Neural progenitor cell (in vitro differentiated cells): ENCODE results near the gene OR5H2. TPM values are rescaled to one million over a fixed set of nuclear protein-coding genes. Genes with fewer than 3 reads are reported as not detected.

Experiments used
- DNase-seq: peaks from one replicate; pipeline ENCODE4 v3.0.0-alpha.2; 2016; ENCODE audit warnings: low spot score
- H2AFZ ChIP-seq: fragments of 200-600 bp; sonication (generic); replicated peaks from 2 replicates; pipeline ENCODE4 v1.6.1; 2016; ENCODE audit warnings: antibody characterized with exemption
- H3F3A ChIP-seq: fragments of 200-600 bp; sonication (generic); 2 replicates; pipeline ENCODE4 v1.6.1; 2016; ENCODE audit warnings: antibody characterized with exemption, low read depth
- H3K27ac ChIP-seq: fragments of 200-600 bp; sonication (generic); 2 replicates; pipeline ENCODE4 v1.5.1; 2016; ENCODE audit warnings: mild to moderate bottlenecking
- H3K27me3 ChIP-seq: fragments of 200-600 bp; sonication (generic); 2 replicates; pipeline ENCODE4 v1.6.1; 2016; ENCODE audit warnings: mild to moderate bottlenecking, moderate library complexity
- H3K36me3 ChIP-seq: fragments of 200-600 bp; sonication (generic); 2 replicates; pipeline ENCODE4 v1.5.1; 2016
- H3K4me1 ChIP-seq: fragments of 200-600 bp; sonication (generic); 2 replicates; pipeline ENCODE4 v1.6.1; 2016; ENCODE audit warnings: mixed run types
- H3K4me2 ChIP-seq: fragments of 200-600 bp; sonication (generic); 2 replicates; pipeline ENCODE4 v1.6.1; 2016
- H3K4me3 ChIP-seq: fragments of 200-600 bp; sonication (generic); 2 replicates; pipeline ENCODE4 v1.5.1; 2016
- H3K79me2 ChIP-seq: fragments of 200-600 bp; sonication (generic); 2 replicates; pipeline ENCODE4 v1.6.1; 2016; ENCODE audit warnings: low read depth
- H3K9ac ChIP-seq: fragments of 200-600 bp; sonication (generic); 2 replicates; pipeline ENCODE4 v1.6.1; 2016
- H3K9me3 ChIP-seq: fragments of 200-600 bp; sonication (generic); 2 replicates; pipeline ENCODE4 v1.5.1; 2016; ENCODE audit warnings: low read depth
- H4K20me1 ChIP-seq: fragments of 200-600 bp; sonication (generic); 2 replicates; pipeline ENCODE4 v1.6.1; 2016; ENCODE audit warnings: low read depth
- H3K27ac Mint-ChIP-seq: 3 replicates; pipeline ENCODE4 v1.8.0; 2021; ENCODE audit warnings: mixed read lengths
- H3K27me3 Mint-ChIP-seq: 2 replicates; pipeline ENCODE4 v1.8.0; 2022; ENCODE audit warnings: low read depth, mild to moderate bottlenecking, inconsistent platforms, moderate library complexity, mixed read lengths; ENCODE audit not compliant: insufficient read depth
- H3K36me3 Mint-ChIP-seq: 3 replicates; pipeline ENCODE4 v1.8.0; 2021; ENCODE audit warnings: mixed read lengths
- H3K4me1 Mint-ChIP-seq: 3 replicates; pipeline ENCODE4 v1.8.0; 2021; ENCODE audit warnings: mixed read lengths
- H3K4me3 Mint-ChIP-seq: 3 replicates; pipeline ENCODE4 v1.8.0; 2021; ENCODE audit warnings: mild to moderate bottlenecking, moderate library complexity, mixed read lengths
- H3K9me3 Mint-ChIP-seq: 3 replicates; pipeline ENCODE4 v1.8.0; 2020; ENCODE audit warnings: mixed read lengths
- EZH2 ChIP-seq: fragments of 200-600 bp; sonication (generic); IDR thresholded peaks from 2 replicates; pipeline ENCODE4 v1.6.1; 2017; ENCODE audit warnings: antibody characterized with exemption, mild to moderate bottlenecking, moderate library complexity
- EZH2phosphoT487 ChIP-seq: fragments of 200-600 bp; sonication (generic); IDR thresholded peaks from 2 replicates; pipeline ENCODE4 v1.6.1; 2017; ENCODE audit warnings: antibody characterized with exemption
- total RNA-seq: library from RNA; depleted of rRNA; stranded (reverse); fragments of >200 nt; gene quantifications from 2 replicates; pipeline ENCODE4 v1.2.3, GENCODE V29; 2015; ENCODE audit warnings: low replicate concordance
- TF ChIP-seq, protein P1 (sequence below): fragments of 200-600 bp; sonication (generic); IDR thresholded peaks from 2 replicates; pipeline ENCODE4 v1.5.1; 2017; ENCODE audit warnings: antibody characterized with exemption, mild to moderate bottlenecking

Gene OR5H2
- total RNA-seq: not detected in 2 replicates

- DNase-seq: no peak
- H3K4me1 Mint-ChIP-seq: no peaks in the 10 kb centered on the region
- no peaks in the 10 kb centered on the region for H3K36me3 Mint-ChIP-seq
- peaks cover under 1% of the 10 kb centered on the region for H3K9me3 Mint-ChIP-seq
- no peak within 1 kb of the TSS for H3K27ac Mint-ChIP-seq
- H3K9ac ChIP-seq: no peak within 1 kb of the TSS
- no peaks in the 10 kb centered on the region for H4K20me1 ChIP-seq
- no peak for TF ChIP-seq EZH2
- TF ChIP-seq EZH2phosphoT487: no peak
- TF ChIP-seq, protein P1, sequence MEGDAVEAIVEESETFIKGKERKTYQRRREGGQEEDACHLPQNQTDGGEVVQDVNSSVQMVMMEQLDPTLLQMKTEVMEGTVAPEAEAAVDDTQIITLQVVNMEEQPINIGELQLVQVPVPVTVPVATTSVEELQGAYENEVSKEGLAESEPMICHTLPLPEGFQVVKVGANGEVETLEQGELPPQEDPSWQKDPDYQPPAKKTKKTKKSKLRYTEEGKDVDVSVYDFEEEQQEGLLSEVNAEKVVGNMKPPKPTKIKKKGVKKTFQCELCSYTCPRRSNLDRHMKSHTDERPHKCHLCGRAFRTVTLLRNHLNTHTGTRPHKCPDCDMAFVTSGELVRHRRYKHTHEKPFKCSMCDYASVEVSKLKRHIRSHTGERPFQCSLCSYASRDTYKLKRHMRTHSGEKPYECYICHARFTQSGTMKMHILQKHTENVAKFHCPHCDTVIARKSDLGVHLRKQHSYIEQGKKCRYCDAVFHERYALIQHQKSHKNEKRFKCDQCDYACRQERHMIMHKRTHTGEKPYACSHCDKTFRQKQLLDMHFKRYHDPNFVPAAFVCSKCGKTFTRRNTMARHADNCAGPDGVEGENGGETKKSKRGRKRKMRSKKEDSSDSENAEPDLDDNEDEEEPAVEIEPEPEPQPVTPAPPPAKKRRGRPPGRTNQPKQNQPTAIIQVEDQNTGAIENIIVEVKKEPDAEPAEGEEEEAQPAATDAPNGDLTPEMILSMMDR: no peak
- no peaks in the 10 kb centered on the region for H3K79me2 ChIP-seq
- H3K27me3 Mint-ChIP-seq: no peaks in the 10 kb centered on the region
- H3K27ac ChIP-seq: no peak within 1 kb of the TSS
- no peak within 1 kb of the TSS for H3K4me3 ChIP-seq
- no peak within 1 kb of the TSS for H3K4me3 Mint-ChIP-seq
- no peaks in the 10 kb centered on the region for H3K36me3 ChIP-seq
- H3K4me2 ChIP-seq: no peak within 1 kb of the TSS
- no peak within 1 kb of the TSS for H2AFZ ChIP-seq
- H3K27me3 ChIP-seq: no peaks in the 10 kb centered on the region
- no peaks in the 10 kb centered on the region for H3K4me1 ChIP-seq
- H3K9me3 ChIP-seq: no peaks in the 10 kb centered on the region
- H3F3A ChIP-seq: no peaks in the 10 kb centered on the region
Measured at GRCh38 chr3:98282205-98282604, at the start of gene OR5H2. TSS of gene OR5H2 (plus strand) at chr3:98282505. CDS start at chr3:98282903, 398 bp downstream.

GRCh38 chr3:98233468-98233867 is 48.8 kb upstream of the OR5H2 start:
- H3K4me2 ChIP-seq: no peak overlapping the region
- no peaks in the 10 kb centered on the region for H3K36me3 Mint-ChIP-seq
- TF ChIP-seq EZH2: no peak
- TF ChIP-seq, protein P1: no peak
- DNase-seq: no peak
- no peak overlapping the region for H3K4me3 ChIP-seq
- H2AFZ ChIP-seq: no peak overlapping the region
- no peaks in the 10 kb centered on the region for H3K27me3 ChIP-seq
- no peaks in the 10 kb centered on the region for H3K9me3 ChIP-seq
- H3K79me2 ChIP-seq: no peaks in the 10 kb centered on the region
- no peaks in the 10 kb centered on the region for H4K20me1 ChIP-seq
- H3K27me3 Mint-ChIP-seq: peaks cover 2% of the 10 kb centered on the region
- H3K9me3 Mint-ChIP-seq: no peaks in the 10 kb centered on the region
- no peaks in the 10 kb centered on the region for H3F3A ChIP-seq
- H3K4me3 Mint-ChIP-seq: no peak overlapping the region
- no peaks in the 10 kb centered on the region for H3K4me1 ChIP-seq
- no peak overlapping the region for H3K27ac Mint-ChIP-seq
- no peak overlapping the region for H3K27ac ChIP-seq
- H3K9ac ChIP-seq: no peak overlapping the region
- H3K36me3 ChIP-seq: no peaks in the 10 kb centered on the region
- no peaks in the 10 kb centered on the region for H3K4me1 Mint-ChIP-seq

GRCh38 chr3:98240131-98240530 is 42.2 kb upstream of the OR5H2 start:
- Histone ChIP-seq H3K4me3 (no peak overlapping the region), H3K9me3 (no peaks in the 10 kb centered on the region), H4K20me1 (no peaks in the 10 kb centered on the region), H3K27me3 (no peaks in the 10 kb centered on the region), H3K4me1 (no peaks in the 10 kb centered on the region), H3K9ac (no peak overlapping the region), H2AFZ (no peak overlapping the region), H3K4me2 (no peak overlapping the region), H3K79me2 (no peaks in the 10 kb centered on the region), H3F3A (no peaks in the 10 kb centered on the region), H3K36me3 (no peaks in the 10 kb centered on the region), H3K27ac (no peak overlapping the region)
- Mint-ChIP-seq H3K36me3 (no peaks in the 10 kb centered on the region), H3K9me3 (no peaks in the 10 kb centered on the region), H3K27me3 (no peaks in the 10 kb centered on the region), H3K27ac (no peak overlapping the region), H3K4me3 (no peak overlapping the region), H3K4me1 (no peaks in the 10 kb centered on the region)
- TF ChIP-seq, protein P1: no peak
- TF ChIP-seq EZH2phosphoT487 (no peak), EZH2 (no peak)
- DNase-seq: no peak
